ENCODE data around the gene CARHSP1.
"Not testable (repeated sequence)": the region's sequence is repeated elsewhere in the genome, so short reads cannot be mapped to it uniquely, and the experiment has no call there.

The CARHSP1 gene

DNA sequence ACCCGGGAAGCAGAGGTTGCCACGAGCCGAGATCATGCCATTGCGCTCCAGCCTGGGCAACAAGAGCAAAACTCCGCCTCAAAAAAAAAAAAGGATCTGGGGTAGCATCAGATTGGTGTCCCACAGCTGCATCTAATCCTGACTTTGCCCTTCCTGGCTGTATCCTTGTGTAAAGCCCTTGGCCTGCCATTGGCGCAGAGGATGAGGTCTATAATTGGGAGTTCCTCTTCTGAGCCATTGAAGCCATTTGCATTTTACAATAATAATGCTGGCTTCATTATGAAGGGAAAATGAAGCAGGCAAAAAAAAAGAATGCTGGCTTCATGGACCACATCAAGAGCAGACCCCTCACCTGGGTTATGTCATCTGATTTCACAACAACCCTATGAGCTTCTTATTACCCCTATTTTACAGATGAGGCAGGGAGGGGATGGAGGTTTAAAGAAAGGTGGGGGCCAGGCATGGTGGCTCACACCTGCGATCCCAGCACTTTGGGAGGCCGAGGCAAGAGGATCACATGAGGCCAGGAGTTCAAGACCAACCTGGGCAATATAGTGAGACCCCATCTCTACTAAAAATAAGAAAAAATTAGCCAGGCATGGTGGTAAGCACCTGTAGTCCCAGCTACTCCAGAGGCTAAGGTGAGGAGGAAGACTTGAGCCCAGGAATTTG, 12.2 kb upstream of the CARHSP1 start:
- H3K4me3 ChIP-seq (ENCODE audit: control insufficient read depth, low read depth, low read length), result no peak overlapping the region
- no peak for DNase-seq (ENCODE audit: low read depth)
- TF ChIP-seq, protein P1, sequence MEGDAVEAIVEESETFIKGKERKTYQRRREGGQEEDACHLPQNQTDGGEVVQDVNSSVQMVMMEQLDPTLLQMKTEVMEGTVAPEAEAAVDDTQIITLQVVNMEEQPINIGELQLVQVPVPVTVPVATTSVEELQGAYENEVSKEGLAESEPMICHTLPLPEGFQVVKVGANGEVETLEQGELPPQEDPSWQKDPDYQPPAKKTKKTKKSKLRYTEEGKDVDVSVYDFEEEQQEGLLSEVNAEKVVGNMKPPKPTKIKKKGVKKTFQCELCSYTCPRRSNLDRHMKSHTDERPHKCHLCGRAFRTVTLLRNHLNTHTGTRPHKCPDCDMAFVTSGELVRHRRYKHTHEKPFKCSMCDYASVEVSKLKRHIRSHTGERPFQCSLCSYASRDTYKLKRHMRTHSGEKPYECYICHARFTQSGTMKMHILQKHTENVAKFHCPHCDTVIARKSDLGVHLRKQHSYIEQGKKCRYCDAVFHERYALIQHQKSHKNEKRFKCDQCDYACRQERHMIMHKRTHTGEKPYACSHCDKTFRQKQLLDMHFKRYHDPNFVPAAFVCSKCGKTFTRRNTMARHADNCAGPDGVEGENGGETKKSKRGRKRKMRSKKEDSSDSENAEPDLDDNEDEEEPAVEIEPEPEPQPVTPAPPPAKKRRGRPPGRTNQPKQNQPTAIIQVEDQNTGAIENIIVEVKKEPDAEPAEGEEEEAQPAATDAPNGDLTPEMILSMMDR (conservative IDR thresholded peaks at IDR 0.05; ENCODE audit: control insufficient read depth, insufficient read depth, low read depth, low read length), result no peak

DNA sequence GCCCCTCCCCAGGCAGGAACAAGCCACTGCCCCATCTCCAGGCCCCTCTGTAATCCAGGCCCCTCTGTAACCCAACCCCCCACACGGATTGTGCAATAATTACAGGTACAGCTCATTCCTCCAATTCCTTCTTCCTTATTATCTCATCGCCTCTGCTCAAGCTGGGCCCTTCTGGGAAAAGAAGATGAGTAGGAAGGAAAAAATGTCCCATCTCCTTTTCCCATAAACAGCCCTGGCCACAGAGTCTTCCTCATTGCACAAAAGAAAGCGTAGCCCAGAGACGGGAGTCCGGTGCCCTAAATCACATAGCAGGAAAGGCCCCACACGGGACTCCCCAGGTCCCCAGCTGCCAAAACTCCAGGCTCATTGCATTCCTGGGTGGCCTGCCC, 9.7 kb upstream of the CARHSP1 start:
- TF ChIP-seq, protein P1 (conservative IDR thresholded peaks at IDR 0.05; ENCODE audit: control insufficient read depth, insufficient read depth, low read depth, low read length), result no peak
- peak; percentile 88 for DNase-seq (ENCODE audit: low read depth)
- H3K4me3 ChIP-seq (ENCODE audit: control insufficient read depth, low read depth, low read length), result no peak overlapping the region

DNA sequence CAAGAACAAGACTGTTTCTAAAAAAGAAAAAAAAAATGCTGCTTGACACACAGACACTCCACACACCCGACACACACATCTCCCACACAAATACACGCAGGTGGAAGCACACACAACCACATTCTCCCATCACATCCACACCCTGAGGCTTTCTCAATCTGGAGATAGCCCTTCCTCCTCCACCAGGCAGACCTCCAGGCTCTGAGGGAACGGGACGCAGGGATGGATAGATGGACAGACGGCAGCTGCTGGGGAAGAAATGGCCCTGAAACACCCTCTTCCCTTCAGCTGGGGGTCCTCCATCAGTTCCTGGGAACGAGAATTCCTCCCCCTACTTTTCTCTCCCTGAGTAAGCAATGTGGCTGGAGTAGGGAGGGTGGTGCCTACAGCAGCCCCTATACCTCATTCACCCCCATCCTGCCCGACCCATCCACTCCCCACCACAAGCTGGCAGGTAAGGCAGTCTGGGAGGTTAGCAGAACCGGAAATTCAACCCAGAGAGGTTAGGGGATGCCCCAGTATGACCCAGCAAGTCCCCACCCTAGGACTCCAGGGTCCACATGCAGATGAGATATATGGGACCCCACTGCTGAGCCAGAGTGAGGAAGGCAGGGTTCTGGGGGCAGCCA, 9.2 kb upstream of the CARHSP1 start:
- TF ChIP-seq, protein P1 (conservative IDR thresholded peaks at IDR 0.05; ENCODE audit: control insufficient read depth, insufficient read depth, low read depth, low read length), result no peak
- DNase-seq (ENCODE audit: low read depth), result no peak
- no peak overlapping the region for H3K4me3 ChIP-seq (ENCODE audit: control insufficient read depth, low read depth, low read length)

DNA sequence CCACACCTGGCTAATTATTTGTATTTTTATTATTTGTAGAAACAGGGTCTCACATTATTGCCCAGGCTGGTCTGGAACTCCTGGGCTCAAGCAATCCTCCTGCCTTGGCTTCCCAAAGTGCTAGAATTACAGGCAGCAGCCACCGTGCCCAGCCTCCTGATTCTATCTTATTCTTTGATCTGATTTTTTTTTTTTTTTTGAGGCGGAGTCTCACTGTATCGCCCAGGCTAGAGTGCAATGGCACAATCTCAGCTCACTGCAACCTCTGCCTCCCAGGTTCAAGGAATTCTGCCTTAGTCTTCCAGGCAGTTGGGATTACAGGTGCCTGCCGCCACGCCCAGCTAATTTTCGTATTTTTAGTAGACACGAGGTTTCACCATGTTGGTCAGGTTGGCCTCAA, 6.5 kb upstream of the CARHSP1 start:
- DNase-seq (ENCODE audit: low read depth); H3K4me3 ChIP-seq (ENCODE audit: control insufficient read depth, low read depth, low read length): not testable (repeated sequence)

DNA sequence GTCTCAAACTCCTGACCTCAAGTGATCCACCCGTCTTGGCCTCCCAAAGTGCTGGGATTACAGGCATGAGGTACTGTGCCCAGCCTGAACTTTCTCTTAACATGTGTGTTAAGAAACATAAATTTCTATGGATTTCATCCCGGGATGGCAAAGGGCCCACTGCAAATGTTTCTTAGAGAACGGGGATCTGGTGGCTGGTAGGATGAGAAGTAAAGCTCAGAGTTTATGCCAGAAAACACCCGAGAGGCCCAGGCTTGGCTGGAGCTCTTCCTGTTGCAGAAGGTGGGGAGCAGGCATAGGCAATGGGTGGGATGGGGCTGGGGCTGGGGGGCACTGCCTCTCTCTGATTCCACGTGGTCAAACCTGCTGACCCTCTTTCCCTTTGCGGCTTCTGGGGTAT, 5.6 kb upstream of the CARHSP1 start:
- TF ChIP-seq, protein P1 (conservative IDR thresholded peaks at IDR 0.05; ENCODE audit: control insufficient read depth, insufficient read depth, low read depth, low read length), result no peak
- peak; percentile 34 for DNase-seq (ENCODE audit: low read depth)
- no peak overlapping the region for H3K4me3 ChIP-seq (ENCODE audit: control insufficient read depth, low read depth, low read length)

DNA sequence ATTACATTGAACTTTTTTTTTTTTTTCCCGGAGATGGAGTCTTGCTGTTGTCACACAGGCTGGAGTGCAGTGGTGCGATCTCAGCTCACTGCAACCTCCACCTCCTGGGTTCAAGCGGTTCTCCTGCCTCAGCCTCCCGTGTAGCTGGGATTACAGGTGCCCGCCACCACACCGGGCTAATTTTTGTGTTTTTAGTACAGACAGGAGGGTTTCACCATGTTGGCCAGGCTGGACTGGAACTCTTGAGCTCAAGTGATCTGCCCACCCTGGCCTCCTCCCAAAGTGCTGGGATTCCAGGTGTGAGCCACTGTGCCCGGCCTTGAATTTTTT, 5.0 kb upstream of the CARHSP1 start:
- DNase-seq (ENCODE audit: low read depth); H3K4me3 ChIP-seq (ENCODE audit: control insufficient read depth, low read depth, low read length): not testable (repeated sequence)

DNA sequence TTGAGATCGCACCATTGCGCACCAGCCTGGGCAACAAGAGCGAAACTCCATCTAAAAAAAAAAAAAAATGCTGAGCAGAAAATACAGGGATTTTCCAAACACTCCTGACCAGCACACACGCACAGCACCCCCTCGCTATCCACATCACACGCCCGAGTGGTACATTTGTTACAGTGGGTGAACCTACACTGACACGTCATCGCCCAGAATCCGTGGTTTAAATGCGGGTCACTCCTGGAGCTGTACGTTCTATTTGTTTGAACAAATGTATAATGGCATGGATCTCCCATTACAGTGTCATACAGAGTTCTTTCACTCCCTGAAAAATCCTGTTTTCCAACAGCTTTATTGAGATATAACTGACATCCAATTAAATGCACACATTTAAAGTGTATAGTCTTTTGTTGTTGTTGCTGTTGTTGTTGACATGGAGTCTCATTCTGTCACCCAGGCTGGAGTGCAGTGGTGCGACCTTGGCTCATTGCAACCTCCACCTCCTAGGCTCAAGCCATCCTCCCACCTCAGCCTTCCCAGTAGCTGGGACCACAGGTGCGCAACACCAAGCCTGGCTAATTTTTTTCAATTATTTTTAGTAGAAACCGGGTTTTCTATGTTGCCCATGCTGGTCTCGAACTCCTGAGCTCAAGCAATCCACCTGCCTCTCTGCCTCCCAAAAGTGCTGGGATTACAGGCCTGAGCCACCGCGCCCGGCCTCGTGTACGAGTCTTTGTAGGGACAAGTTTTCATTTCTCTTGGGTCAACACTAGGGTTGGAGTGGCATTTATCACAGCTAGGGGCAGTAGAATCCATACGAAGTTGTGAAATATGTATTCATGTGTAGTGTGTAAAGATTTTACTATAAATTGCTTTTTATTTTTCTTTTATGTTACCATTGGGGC, 4.4 kb upstream of the CARHSP1 start:
- TF ChIP-seq, protein P1 (conservative IDR thresholded peaks at IDR 0.05; ENCODE audit: control insufficient read depth, insufficient read depth, low read depth, low read length), result peak; percentile 17
- DNase-seq (ENCODE audit: low read depth), result no peak
- no peak overlapping the region for H3K4me3 ChIP-seq (ENCODE audit: control insufficient read depth, low read depth, low read length)
